Gastrocnemius medialis (tissue), 4 donors: Measurements from ENCODE around the gene CGB7.

Experiments
- POLR2A ChIP-seq, 2 donors: fragments of 450-650 bp; IDR thresholded peaks; one replicate each; pipeline ENCODE4 v1.6.1; 2017; ENCODE audit warnings: antibody characterized with exemption in 2 of 2, mild to moderate bottlenecking in 2 of 2, moderate library complexity in 2 of 2
- TF ChIP-seq, protein P1 (sequence below), 5 experiments: fragments of 450-650 bp in 3 of 5; fragments of 200-600 bp in 2 of 5; sonication (generic) in 2 of 5; IDR thresholded peaks in 4 of 5; conservative IDR thresholded peaks in 1 of 5; 1 replicate in 4 of 5; 2 replicates in 1 of 5; pipeline ENCODE4 v1.5.1; 2016 to 2019; ENCODE audit warnings: antibody characterized with exemption in 5 of 5, mild to moderate bottlenecking in 3 of 5, moderate library complexity in 3 of 5

DNA sequence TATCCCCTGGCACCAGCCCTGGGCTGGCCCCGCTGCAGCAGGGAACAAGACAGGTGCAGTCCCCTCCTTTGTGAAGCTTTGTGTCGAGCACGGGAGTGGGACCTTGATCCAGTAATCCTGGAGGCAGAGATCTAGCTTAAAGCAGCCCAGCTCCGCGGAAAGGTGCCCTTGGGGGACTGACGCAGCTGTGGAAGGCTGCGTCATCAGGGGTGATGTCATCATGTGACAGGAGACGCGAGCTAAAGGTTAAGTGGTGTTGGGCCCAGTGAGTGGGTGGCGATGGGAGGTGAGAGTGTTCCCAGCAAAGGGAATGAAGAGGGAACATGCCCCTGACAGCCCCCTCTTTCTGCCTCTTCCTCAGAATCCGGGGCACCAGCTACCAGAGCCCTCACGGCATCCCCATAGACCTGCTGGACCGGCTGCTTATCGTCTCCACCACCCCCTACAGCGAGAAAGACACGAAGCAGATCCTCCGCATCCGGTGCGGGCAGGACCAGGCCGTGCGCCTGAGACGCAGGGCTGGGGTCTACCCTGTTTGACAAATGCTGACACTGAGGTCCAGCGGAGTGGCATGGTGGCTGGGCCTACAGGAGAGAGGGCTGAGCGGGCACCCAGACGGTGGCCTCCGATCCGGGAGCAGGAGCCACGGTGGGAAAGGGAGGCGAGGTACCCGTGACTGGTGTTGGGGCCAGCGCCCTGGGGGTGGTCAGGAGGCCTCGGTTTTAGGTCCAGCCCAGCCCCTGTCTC is 43.3 kb downstream of the CGB7 start:
- TF ChIP-seq, protein P1, sequence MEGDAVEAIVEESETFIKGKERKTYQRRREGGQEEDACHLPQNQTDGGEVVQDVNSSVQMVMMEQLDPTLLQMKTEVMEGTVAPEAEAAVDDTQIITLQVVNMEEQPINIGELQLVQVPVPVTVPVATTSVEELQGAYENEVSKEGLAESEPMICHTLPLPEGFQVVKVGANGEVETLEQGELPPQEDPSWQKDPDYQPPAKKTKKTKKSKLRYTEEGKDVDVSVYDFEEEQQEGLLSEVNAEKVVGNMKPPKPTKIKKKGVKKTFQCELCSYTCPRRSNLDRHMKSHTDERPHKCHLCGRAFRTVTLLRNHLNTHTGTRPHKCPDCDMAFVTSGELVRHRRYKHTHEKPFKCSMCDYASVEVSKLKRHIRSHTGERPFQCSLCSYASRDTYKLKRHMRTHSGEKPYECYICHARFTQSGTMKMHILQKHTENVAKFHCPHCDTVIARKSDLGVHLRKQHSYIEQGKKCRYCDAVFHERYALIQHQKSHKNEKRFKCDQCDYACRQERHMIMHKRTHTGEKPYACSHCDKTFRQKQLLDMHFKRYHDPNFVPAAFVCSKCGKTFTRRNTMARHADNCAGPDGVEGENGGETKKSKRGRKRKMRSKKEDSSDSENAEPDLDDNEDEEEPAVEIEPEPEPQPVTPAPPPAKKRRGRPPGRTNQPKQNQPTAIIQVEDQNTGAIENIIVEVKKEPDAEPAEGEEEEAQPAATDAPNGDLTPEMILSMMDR (IDR thresholded peaks at IDR 0.05 in 4 of 5, conservative IDR thresholded peaks at IDR 0.05 in 1 of 5): no peak
- TF ChIP-seq POLR2A (IDR thresholded peaks at IDR 0.05): no peak
